GM06990 (cell line): Measurements from ENCODE around the gene GMPPA.

Experiments
- DNase-seq: peaks from one replicate; pipeline ENCODE4 v3.0.0-alpha.2; 2011; ENCODE audit not compliant: insufficient read length; ENCODE audit errors: extremely low read depth
- H3K27me3 ChIP-seq: replicated peaks from 2 replicates; pipeline ENCODE4 v1.6.0; 2011; ENCODE audit warnings: low read length; ENCODE audit not compliant: control insufficient read depth, insufficient read depth
- H3K36me3 ChIP-seq: 2 replicates; pipeline ENCODE4 v1.5.1; 2011; ENCODE audit warnings: low read length; ENCODE audit not compliant: control insufficient read depth, insufficient read depth
- H3K4me3 ChIP-seq: replicated peaks from 2 replicates; pipeline ENCODE4 v1.5.1; 2011; ENCODE audit warnings: low read depth, mild to moderate bottlenecking, control low read depth, low read length
- CTCF ChIP-seq: IDR thresholded peaks from 2 replicates; pipeline ENCODE4 v1.5.1; 2011; ENCODE audit warnings: low read length, control low read depth, mild to moderate bottlenecking, inconsistent platforms; ENCODE audit not compliant: insufficient read depth, poor library complexity, severe bottlenecking

GMPPA gene

GRCh38 chr2:219506153-219506801 lies 7.6 kb downstream of the GMPPA start:
- Histone ChIP-seq H3K4me3 (no peak overlapping the region), H3K36me3 (peaks cover 25% of the 10 kb centered on the region), H3K27me3 (no peaks in the 10 kb centered on the region; the same call in 1 of the 2 replicates)
- TF ChIP-seq CTCF, result no peak
- no peak for DNase-seq

GRCh38 chr2:219506802-219507526 lies 8.3 kb downstream of the GMPPA start:
- TF ChIP-seq CTCF, result no peak
- peaks cover 2% of the 10 kb centered on the region; the same call in 1 of the 2 replicates for H3K27me3 ChIP-seq
- no peak for DNase-seq
- no peak overlapping the region for H3K4me3 ChIP-seq
- peaks cover 22% of the 10 kb centered on the region for H3K36me3 ChIP-seq

GRCh38 chr2:219507581-219508443 lies 9.1 kb downstream of the GMPPA start:
- H3K27me3 ChIP-seq, result peaks cover 2% of the 10 kb centered on the region; the same call in 1 of the 2 replicates
- no peak for DNase-seq
- no peak overlapping the region for H3K4me3 ChIP-seq
- no peak for TF ChIP-seq CTCF
- peaks cover 22% of the 10 kb centered on the region for H3K36me3 ChIP-seq

GRCh38 chr2:219508444-219508734 lies 9.7 kb downstream of the GMPPA start:
- Histone ChIP-seq H3K36me3 (peaks cover 22% of the 10 kb centered on the region), H3K4me3 (no peak overlapping the region), H3K27me3 (peaks cover 2% of the 10 kb centered on the region; the same call in 1 of the 2 replicates)
- DNase-seq, result no peak
- no peak for TF ChIP-seq CTCF

- Histone ChIP-seq H3K4me3 (no peak overlapping the region), H3K27me3 (peaks cover 2% of the 10 kb centered on the region; the same call in 1 of the 2 replicates), H3K36me3 (peaks cover 17% of the 10 kb centered on the region)
- TF ChIP-seq CTCF, result no peak
- DNase-seq, result no peak
These were observed 10.5 kb downstream of the GMPPA start for GRCh38 chr2:219508971-219509779.
